Activated naive CD4-positive, alpha-beta T cell (primary cell): ENCODE data around the gene SLC16A8.
"Not testable (repeated sequence)": the region's sequence is repeated elsewhere in the genome, so short reads cannot be mapped to it uniquely, and the experiment has no call there.

Experiments used
- DNase-seq, 4 experiments: peaks; one replicate each; lab custom pipeline; 2025; lab: John Stamatoyannopoulos, UW

SLC16A8 gene

GRCh38 chr22:38043151-38044039, 40.6 kb downstream of the SLC16A8 start:
- DNase-seq, result no peak

- DNase-seq, result no peak
Measured at GRCh38 chr22:38042488-38042790, 41.5 kb downstream of the SLC16A8 start.

DNA sequence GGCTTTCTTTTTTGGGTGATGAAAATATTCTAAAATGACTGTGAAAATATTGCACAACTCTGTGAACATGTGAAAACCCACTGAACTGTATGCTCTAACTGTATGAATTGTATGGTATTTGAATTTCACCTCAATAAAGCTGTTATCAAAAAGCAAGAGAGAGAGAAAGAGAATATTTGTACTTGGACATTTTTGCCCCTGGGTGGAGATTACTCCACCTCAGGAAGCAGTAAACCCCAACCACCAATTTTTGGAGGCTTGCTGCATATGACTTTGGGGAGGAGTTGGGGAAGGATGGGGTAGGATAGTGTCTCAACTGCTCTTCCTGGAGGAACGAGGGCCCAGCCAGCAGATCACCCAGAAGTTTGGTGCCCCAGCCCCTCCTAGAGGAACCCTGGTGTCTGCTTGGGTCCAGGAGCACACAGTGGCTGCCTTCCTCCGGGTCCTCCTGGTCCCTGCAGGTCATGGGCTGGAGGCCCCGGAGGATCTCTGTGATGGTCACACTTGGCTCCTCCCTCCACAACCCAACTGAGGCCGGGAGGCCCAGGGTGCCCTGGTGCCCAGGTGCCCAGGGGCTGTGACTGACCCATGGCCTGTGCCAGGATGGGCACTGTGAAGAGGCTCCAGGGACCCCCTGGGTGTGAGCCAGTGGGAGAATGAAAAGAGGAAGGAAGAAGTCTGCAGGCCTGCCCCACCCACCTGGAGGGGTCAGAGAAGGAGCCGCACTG, 42.1 kb downstream of the SLC16A8 start:
- DNase-seq, result no peak

DNA sequence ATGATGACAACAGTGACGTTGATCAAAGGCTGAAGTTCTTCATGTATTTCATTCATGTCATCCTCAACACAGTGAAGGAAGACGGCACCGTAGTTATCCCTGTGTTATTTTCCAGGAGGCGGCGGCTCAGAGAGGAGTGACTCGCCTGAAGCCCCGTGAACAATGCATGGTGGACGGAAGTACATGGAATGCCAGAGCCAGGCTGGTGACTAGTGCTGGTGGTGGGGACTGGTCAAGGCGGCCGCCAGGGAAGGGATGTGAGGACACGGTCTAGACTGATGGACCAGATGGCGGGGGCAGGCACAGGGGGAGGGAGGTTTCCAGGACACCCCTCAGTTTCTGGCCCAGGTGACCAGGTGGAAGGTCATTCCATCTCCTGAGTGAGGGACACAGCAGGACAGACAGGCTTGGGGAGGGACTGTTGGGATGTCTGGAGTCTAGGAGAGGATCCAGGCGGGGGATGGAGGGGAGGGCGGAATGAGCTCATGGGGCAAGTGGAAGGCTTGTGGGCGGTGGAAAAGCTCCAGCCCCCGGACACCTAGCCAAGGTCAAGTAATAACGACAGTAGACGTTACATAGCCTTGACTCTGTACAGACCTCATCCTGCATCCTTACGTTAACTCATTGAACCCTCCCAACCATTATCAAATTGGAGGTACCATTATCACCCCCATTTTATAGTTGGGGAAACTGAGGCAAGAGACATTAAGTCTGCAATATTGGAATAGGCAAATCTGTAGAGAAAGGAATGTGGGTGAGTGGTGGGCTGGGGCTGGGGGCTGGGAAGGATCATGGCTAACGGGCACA, 42.8 kb downstream of the SLC16A8 start:
- no peak for DNase-seq

DNA sequence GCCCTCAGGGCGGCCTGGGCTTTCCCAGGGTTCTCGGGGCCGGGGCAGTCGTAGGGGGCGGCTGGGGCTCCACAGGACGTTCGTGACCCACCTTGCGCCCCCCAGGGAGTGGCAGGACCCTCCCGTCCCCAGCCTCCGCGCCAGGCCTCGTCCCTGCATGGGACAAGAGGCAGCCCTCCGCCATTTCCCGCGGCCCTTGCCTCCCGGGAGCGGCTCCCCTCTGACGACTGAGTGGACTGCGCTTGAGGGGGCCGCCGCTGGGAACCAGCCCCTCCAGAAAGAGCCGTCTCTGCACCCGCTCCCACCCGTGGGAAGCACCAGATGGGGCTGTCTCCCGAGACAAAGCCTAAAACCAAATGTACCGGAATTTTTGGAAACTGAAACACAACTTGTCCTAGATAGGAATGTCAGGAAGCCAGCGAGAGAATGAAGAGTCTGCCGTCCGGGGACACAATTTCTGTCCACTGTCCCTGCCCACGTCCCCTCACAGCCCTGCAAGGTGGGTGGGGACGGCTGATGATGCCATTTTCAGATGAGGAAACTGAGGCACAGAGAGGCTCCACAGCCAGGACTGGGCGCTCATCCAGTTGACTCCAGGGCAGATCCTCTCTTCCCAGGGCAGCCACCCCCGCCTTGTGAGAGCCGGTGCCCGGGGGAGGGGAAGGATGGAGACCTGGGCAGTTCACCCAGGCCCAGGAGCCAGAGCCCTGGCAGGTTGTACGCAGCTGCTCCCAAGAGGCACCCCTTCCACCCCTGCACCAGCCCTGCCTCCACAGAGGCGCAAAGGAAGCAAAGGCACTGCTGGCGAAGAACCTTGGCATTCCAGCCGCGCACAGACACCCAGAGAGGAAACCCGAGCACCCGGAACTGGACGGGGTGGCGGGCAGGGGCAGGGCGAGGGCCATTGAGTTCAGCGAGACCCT, 44.8 kb downstream of the SLC16A8 start:
- no peak for DNase-seq

DNA sequence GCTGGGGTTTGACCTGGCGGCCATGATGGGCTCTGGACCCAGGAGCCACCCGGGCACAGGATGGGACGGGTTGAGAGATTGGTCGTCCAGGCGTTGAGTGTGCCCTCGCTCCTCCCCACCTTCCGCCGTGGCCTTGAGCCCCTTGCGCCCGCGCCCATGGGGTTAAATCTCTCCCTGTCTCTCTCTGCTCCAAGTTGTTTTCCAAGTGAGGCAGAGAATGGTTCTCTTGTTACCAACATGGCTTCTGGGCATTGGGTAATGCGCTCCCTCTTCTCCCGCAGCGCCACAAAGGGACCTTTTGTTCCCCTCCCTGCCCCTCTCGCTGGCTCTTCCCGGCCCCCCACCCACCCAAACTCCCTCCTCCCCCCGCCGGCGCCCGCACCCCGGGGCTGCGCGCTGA, 45.6 kb downstream of the SLC16A8 start:
- no peak for DNase-seq

DNA sequence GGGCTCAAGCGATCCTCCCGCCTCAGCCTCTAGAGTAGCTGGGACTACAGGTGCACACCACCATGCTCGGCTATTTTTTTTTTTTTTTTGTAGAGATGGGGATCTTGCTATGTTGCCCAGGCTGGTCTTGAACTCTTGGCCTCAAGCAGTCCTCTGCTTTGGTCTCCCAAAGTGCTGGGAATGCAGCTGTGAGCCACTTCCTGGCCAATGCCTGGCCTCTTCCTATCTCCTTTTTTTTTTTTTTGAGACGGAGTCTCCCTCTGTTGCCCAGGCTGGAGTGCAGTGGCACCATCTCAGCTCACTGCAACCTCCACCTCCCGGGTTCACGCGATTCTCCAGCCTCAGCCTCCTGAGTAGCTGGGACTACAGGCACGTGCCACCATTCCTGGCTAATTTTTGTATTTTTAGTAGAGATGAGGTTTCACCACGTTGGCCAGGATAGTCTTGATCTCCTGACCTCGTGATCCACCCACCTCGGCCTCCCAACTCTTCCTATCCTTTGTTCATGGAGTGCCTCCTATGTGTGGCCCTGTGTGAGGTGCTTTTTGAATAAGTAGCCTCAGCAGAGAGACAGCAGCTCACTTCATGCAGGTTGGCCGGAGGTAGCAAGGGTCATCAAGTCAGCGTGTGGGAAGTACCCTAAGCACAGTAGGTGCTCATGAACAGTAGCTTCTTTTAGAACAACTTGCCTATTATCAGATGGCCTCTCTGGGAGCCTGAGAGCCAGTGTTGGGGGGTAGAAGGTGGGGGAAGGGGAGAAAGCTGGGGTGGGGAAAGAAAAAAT, 46.4 kb downstream of the SLC16A8 start:
- not testable (repeated sequence) for DNase-seq

GRCh38 chr22:38036392-38037062, 47.5 kb downstream of the SLC16A8 start:
- no peak for DNase-seq

- no peak for DNase-seq
Measured at GRCh38 chr22:38035530-38035885, 48.5 kb downstream of the SLC16A8 start.

- DNase-seq, result no peak
Measured at GRCh38 chr22:38034884-38035529, 49.0 kb downstream of the SLC16A8 start.

- DNase-seq, result no peak
Measured at GRCh38 chr22:38034278-38034882, 49.6 kb downstream of the SLC16A8 start.

DNA sequence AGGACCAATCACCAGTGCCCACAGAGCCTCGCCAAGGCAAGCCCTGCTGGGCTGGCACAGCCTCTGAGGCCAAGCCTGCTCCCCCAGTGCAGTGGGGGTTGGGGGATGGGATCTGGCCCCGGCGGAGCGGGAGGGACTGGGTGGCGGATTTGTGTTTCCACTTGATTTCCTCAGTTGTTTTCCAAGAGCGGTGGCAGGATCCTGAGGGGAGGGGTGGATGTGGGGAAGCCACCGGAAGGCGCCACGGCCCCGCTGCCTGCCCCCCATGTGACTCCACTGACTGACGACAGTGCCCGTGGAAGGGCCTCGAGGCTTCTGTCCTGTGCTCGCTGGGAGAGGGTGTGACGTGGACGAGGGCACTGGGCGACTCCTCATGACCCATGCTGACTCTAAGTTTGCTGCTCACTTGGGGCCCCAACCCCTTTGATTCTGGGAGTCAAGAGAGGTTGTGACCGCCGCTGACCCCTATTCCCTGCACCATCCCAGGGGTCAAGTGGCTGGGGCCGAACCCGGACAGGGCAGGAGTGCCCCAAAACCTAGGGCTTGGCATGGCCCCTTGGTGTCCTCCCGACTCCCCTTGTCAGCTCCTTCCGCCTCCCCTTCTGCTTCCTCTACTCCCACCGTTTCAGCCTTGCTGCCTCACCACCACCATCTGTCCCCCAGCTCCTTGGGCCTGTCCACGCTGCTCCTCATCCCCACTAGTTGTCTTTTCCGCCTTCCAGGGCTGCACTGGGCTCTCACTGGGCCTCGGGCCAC, 50.3 kb downstream of the SLC16A8 start:
- DNase-seq, result no peak

GRCh38 chr22:38032681-38033521, 51.1 kb downstream of the SLC16A8 start:
- DNase-seq, result no peak

DNA sequence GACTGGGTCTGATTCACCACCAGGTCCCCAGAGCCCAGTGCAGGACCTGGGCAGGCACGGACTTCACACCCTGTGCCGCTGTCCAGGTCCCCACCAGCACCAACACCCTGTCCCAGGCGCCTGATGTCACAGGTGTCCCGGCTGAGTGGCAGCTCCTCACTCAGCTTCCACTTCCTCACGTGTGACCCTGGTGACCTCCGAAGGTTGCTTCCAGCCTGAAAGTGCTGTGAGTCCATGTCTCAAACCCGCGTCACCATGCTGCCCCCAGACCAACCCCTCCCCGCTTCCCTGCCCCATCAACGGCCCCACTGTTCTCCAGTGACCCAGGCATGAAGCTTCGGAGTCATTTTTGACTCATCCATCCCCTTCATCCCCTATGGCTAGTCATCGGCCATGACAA, 52.5 kb downstream of the SLC16A8 start:
- DNase-seq, result no peak

DNA sequence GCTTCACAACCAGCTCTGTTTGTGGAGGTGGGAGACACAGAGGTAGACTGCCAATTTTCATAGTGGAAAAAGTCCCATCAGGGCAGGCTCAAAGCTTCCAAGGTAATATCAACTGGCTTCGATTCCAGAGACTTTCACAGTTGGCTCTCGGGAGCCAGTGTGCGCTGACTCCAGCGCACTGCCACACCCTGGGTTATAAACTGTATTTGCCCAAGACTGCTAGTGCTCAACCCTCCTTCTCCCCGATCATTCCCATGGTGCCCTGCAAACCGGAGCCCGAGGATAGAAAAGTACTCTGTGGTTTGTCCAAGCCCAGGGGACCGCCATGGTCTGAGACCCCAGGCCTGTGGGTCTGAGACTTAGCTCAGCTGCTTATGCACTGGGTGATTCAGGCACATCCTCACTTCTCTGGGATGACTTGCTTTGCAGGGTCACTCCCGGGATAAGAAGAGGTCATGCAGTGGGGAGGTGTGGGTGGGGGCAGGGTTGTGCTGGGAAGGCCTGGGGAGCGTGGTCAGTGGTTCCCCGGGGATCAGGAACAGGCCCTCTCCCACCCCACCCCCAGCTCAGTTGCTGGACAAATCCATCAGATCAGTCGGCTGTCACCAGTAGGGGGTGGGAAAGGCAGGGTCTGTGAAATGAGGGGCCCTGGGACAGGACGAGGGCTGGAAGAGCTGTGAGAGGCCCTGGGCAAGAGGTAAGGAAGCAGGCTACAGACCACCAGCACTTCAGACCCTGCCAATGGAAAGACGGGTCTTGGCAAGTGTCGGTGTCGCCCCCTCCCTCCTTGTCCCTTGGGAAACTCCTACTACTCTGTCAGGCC, 53.5 kb downstream of the SLC16A8 start:
- no peak for DNase-seq

DNA sequence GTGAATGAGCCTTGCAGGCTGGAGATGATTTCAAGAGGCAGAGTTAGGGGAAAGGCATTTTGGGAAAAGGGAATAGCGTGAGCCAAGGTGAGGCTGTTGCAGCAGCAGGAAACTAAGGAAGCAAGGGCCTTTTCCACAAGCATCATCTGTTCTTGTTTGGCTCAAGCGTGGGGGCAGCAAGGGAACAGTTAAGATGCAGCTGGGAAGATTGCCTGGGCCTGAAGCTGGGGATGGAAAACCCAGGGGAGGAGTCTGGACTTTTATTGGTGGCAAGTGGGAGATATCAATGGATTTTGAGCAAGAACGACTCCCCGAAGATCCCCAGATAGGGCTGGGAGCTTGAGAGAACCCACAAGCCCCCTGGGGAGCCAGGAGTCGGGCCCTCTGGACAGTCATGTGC, 54.1 kb downstream of the SLC16A8 start:
- no peak for DNase-seq

GRCh38 chr22:38029370-38029769, 54.6 kb downstream of the SLC16A8 start:
- no peak for DNase-seq
